GM21367 (cell line): Measurements from ENCODE around the gene COL4A2.

Source experiments
- ATAC-seq: cut with Tn5 transposase; IDR thresholded peaks from one replicate; pipeline ENCODE4 v1.9.1; 2021; ENCODE audit not compliant: unreplicated experiment

Gene COL4A2

GRCh38 chr13:110414283-110414682, 107.2 kb downstream of the COL4A2 start:
- no peak for ATAC-seq

DNA sequence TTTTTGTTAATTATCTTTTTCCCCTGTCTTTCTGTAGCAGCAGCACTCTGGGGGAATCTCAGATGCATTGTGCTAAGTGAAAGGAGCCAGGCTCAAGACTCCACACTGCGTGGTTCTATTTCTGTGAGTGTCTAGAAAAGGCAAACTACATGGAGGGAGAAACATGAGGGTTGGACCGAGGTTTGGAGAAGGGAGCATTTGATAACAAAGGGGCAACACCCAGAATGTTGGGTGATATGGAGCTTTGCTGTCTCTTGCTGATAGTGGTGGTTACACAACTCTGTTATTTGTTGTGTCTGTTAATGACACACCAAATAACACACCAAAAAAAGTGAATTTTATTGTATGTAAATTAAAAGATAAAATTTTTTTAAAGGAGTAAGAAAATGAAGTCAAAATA, 107.8 kb downstream of the COL4A2 start:
- ATAC-seq, result no peak

GRCh38 chr13:110415669-110416068, 108.6 kb downstream of the COL4A2 start:
- no peak for ATAC-seq

DNA sequence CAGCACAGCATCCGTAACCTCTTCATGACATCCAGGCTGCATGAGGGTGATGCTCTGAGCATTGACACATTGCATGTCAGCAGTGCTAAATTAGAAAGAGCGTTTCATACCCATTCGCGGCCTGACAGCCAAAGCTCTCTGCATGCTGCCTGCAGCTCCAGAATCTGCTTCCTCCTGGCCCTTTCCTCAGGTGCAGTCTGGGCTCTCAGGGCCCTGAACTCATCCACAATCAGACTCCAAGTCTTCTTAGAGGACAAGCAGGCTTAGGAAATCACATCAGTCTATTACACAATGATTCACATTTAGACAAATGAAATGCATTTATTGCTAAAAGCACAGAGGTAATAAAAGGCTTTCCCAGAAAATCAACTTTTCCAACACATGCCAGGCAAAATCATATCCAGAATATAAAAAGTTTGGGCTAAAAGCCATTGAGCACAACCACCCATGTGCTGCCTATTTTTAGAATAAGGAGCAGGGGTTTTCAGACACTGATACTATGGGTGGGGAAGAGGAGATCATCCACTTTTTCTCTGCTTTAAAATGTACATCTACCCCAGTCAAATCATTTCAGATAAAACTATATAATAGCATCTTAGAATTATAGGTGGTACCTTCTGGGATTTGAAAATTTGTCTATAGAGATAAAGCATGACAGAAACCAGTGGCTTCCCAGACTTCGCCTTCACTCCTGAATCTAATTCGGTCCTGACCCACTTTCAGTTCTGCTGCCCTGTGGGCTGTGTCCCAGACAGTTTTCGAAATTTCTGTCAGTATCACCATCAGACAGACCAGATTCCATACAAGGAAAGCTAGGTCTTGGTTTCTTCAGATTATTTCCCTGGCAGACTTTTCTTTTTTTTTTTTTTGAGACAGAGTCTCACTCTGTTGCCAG, 109.3 kb downstream of the COL4A2 start:
- no peak for ATAC-seq

DNA sequence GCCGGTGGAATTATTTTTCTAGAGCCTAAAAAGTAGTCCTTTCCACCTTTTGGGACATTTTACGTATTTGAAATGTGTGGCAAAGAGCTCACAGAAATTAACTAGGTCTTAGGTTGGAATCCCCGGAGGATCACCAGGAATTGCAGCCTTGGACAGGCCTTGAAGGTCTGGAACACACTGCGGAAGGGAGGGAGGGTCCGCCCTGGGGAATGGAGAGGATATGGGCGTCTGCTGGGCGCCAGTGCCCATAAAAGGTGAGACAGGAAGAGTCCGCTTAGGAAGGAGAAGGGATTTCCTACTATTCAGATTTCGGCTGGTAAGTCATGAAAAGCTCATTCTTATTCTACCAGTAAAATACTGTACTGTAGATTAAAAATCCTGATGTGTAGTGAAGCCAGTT, 111.9 kb downstream of the COL4A2 start:
- no peak for ATAC-seq

- no peak for ATAC-seq
Observed at GRCh38 chr13:110419381-110419791, 112.3 kb downstream of the COL4A2 start.

GRCh38 chr13:110419946-110420345, 112.9 kb downstream of the COL4A2 start:
- ATAC-seq, result no peak

GRCh38 chr13:110420626-110421025, 113.5 kb downstream of the COL4A2 start:
- ATAC-seq, result no peak

GRCh38 chr13:110421061-110421460, 114.0 kb downstream of the COL4A2 start:
- ATAC-seq, result no peak

- no peak for ATAC-seq
Observed at GRCh38 chr13:110421696-110422385, 114.8 kb downstream of the COL4A2 start.

DNA sequence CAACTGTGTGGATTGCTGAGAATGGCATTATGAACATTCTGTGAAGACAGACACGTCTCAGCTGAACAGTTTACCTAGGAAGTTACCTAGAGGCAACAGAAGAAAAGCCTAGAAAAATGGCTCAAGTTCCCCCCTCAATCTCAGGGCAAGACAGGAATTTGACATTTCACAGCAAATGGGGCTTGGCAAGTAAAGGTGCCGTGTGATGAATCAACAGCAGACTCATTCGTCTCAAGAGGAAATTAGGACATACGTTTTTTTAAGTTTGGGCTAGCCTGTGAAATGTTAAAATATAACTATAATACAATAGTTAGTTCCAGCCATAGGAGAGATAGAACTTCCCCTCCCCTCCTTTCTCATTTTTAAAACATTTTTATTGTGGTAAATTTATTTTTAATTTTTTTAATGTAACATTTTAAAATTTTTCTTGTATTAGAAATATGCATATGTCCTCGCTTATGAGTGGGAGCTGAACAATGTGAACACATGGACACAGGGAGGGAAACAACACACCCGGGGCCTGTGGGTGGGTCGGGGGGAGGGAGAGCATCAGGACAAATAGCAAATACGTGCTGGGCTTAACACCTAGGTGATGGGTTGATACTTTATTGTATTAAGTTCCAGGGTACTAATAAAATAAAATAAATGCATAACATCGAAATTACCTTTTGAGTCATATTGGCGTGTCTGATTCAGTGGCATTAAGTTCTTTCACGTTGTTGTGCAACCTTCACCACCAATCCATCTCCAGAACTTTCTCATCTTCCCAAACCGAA, 116.0 kb downstream of the COL4A2 start:
- ATAC-seq, result no peak

DNA sequence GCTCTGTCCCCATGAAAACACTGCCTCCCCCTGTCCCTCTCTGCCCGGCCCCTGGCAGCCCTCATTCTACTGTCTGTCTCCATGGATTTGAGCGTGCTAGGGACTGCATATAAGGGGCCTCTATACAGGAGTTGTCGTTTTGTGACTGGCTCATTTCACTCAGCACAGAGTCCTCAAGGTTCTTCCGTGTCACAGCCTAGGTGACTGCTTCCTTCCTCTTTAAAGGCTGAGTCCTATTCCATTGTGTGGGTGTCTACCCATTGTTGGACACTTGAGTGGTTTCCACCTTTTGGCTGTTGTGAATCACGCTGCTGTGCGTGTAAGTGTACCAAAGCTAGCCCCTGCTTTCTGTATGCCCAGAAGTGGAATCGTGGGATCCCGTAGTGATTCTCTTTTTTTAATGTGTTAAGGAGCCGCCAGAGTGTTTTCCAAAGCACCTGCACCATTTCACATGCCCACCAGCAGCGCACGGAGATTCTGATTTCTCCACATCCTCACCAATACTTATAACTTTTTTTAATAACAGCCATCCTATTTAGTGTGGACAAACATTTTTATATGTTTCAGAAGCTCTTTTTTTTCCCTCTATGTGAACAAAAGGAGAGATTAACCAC, 116.7 kb downstream of the COL4A2 start:
- no peak for ATAC-seq

GRCh38 chr13:110424569-110425443, 117.7 kb downstream of the COL4A2 start:
- no peak for ATAC-seq

DNA sequence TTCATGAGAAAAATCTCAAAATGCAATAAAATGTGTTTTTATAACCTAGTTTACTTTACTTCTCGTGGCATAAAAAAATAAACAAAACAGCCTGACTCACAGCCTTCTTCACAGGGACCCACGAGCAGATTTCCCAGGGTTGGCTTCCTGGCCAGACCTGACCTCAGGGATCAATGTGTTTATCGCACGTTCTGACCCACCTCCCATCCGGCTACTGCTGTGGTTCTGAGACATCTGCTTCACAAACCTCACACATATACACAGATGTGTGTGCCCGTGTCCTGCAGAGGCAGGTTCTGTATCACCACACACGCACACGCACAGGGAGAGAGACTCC, 118.3 kb downstream of the COL4A2 start:
- no peak for ATAC-seq

DNA sequence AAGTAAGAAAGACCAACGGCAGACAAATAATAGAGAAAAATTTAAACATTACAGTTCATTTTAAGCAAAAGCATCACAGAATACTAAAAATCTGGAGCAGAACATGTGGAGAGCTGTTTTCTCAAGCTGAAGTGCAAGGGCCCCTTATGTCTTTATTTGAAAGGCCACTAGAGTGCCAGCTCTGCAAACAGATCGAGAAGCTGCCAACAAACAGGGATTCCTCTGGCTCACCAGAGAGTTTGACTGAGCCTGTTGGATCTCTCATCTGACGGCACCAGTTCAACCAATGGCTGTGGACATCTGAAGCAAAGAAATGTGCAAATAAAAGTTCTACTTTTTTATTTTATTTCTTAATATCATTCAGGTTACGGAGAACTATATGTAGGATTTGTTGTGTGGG, 119.7 kb downstream of the COL4A2 start:
- ATAC-seq, result no peak

- ATAC-seq, result no peak
Observed at GRCh38 chr13:110428313-110428712, 121.2 kb downstream of the COL4A2 start.

- no peak for ATAC-seq
Observed at GRCh38 chr13:110430391-110431336, 123.6 kb downstream of the COL4A2 start.

- no peak for ATAC-seq
Observed at GRCh38 chr13:110431425-110432294, 124.6 kb downstream of the COL4A2 start.
